Left lung (tissue), 10 donors: ENCODE results near the gene RALB. TPM values are rescaled to one million over a fixed set of nuclear protein-coding genes. Genes with fewer than 3 reads are reported as not detected.
A peak's percentile ranks its signal among the peaks of the same experiment; 100 is the strongest.

Experiments used
- ATAC-seq: fragments of 200-7000 bp; cut with Tn5 transposase; one replicate; pipeline ENCODE4 v1.9.1; 2020; ENCODE audit warnings: moderate library complexity
- DNase-seq, 4 donors: peaks; one replicate each; pipeline ENCODE4 v3.0.0-alpha.2; 2013 to 2020
- H3K27ac ChIP-seq, 2 donors: fragments of 200-600 bp; sonication (generic) in 1 of 2; one replicate each; pipeline versions ENCODE4 v1.5.0 to v1.8.0; 2020 to 2021
- H3K27me3 ChIP-seq, 2 donors: fragments of 200-600 bp; sonication (generic) in 1 of 2; one replicate each; pipeline versions ENCODE4 v1.5.0 to v1.8.0; 2020 to 2021
- H3K36me3 ChIP-seq, 2 donors: fragments of 200-600 bp; sonication (generic) in 1 of 2; one replicate each; pipeline versions ENCODE4 v1.5.0 to v1.8.0; 2020 to 2021
- H3K4me1 ChIP-seq, 2 donors: fragments of 200-600 bp; one replicate each; pipeline ENCODE4 v1.8.0; 2021
- H3K4me3 ChIP-seq, 2 donors: fragments of 200-600 bp; sonication (generic) in 1 of 2; one replicate each; pipeline versions ENCODE4 v1.5.0 to v1.8.0; 2020 to 2021; ENCODE audit warnings: mild to moderate bottlenecking in 1 of 2
- H3K9me3 ChIP-seq, 2 donors: fragments of 200-600 bp; sonication (generic) in 1 of 2; one replicate each; pipeline versions ENCODE4 v1.5.0 to v1.8.0; 2020 to 2021
- CTCF ChIP-seq, 2 donors: fragments of 200-600 bp; sonication (generic) in 1 of 2; IDR thresholded peaks; one replicate each; pipeline versions ENCODE4 v1.5.0 to v1.8.0; 2021; ENCODE audit warnings: antibody characterized with exemption in 2 of 2
- intact Hi-C, 2 donors: fragments of 100-400 bp; cut with DNase I; formaldehyde crosslinking; loops; one replicate each; pipeline versions ENCODE4 v1.11.2 to v1.14.2; 2022
- polyA plus RNA-seq, 6 donors: library from polyadenylated mRNA; unstranded; fragments of 120-200 nt; gene quantifications; one replicate each; pipeline ENCODE4 v1.2.1, GENCODE V29; 2013; ENCODE audit not compliant: insufficient read length in 6 of 6
- total RNA-seq, 2 donors: library from RNA; stranded (reverse); fragmentation: NEBNext Ultra II Directional; extraction: Animal tissue kit (Norgen Biotek cat#: 25700); gene quantifications; one replicate each; pipeline ENCODE4 v1.2.1, GENCODE V29; 2021
- donor health status: DM: no; HTN: yes; CAD: no.
- donor health status: DM: no; HTN: no; CAD: no.

RALB gene
- total and polyA plus RNA-seq, 8 donors, result 50.5 to 143 (median 112) TPM

- H3K27ac ChIP-seq, result peak overlapping the region in 1 of 2 donors; percentile 79
- no peaks in the 10 kb centered on the region for H3K27me3 ChIP-seq
- H3K36me3 ChIP-seq, result no peaks in the 10 kb centered on the region
- no peak for ATAC-seq
- H3K4me3 ChIP-seq, result no peak overlapping the region
- H3K4me1 ChIP-seq, result peaks cover 0 to 33% of the 10 kb centered on the region in 2 donors
- DNase-seq, result no peak
- TF ChIP-seq CTCF (IDR thresholded peaks at IDR 0.05), result no peak
- H3K9me3 ChIP-seq, result no peaks in the 10 kb centered on the region
- intact Hi-C loops, result no loop called here
Measured at GRCh38 chr2:120204417-120204816, 48.2 kb upstream of the RALB start.

- intact Hi-C loops, result no loop called here
- Histone ChIP-seq H3K4me3 (no peak overlapping the region), H3K9me3 (no peaks in the 10 kb centered on the region), H3K4me1 (peaks cover 0 to 39% of the 10 kb centered on the region in 2 donors), H3K27me3 (no peaks in the 10 kb centered on the region), H3K27ac (peak overlapping the region in 1 of 2 donors; percentile 79), H3K36me3 (no peaks in the 10 kb centered on the region)
- DNase-seq (no peak), ATAC-seq (no peak)
- no peak for TF ChIP-seq CTCF (IDR thresholded peaks at IDR 0.05)
Measured at GRCh38 chr2:120204945-120205670, 47.5 kb upstream of the RALB start.

- Histone ChIP-seq H3K27me3 (no peaks in the 10 kb centered on the region), H3K27ac (no peak overlapping the region), H3K4me1 (peaks cover 0 to 48% of the 10 kb centered on the region in 2 donors), H3K36me3 (no peaks in the 10 kb centered on the region), H3K4me3 (no peak overlapping the region), H3K9me3 (no peaks in the 10 kb centered on the region)
- TF ChIP-seq CTCF (IDR thresholded peaks at IDR 0.05), result peak in 1 of 2 donors; percentile 13
- intact Hi-C loops, result no loop called here
- DNase-seq, result no peak
- peak; percentile 26 for ATAC-seq
Measured at GRCh38 chr2:120206022-120206581, 46.5 kb upstream of the RALB start.

GRCh38 chr2:120208381-120209353 is 44.0 kb upstream of the RALB start:
- no peak overlapping the region for H3K27ac ChIP-seq
- intact Hi-C loops, result no loop called here
- no peaks in the 10 kb centered on the region for H3K36me3 ChIP-seq
- H3K9me3 ChIP-seq, result no peaks in the 10 kb centered on the region
- ATAC-seq, result no peak
- no peak for DNase-seq
- no peak overlapping the region for H3K4me3 ChIP-seq
- peaks cover 0 to 34% of the 10 kb centered on the region in 2 donors for H3K4me1 ChIP-seq
- no peak for TF ChIP-seq CTCF (IDR thresholded peaks at IDR 0.05)
- no peaks in the 10 kb centered on the region for H3K27me3 ChIP-seq
